Measurements from ENCODE around the gene ESF1.

GRCh38 chr20:13786143-13786828 is 1.6 kb upstream of the ESF1 start:
- TF ChIP-seq POLR2AphosphoS5 (IDR thresholded peaks at IDR 0.05; ENCODE audit: low read depth) (no peak), CTCF (IDR thresholded peaks at IDR 0.05; ENCODE audit: insufficient read depth, low read length) (no peak), GABPA (IDR thresholded peaks at IDR 0.05; ENCODE audit: low read depth) (no peak), SPI1 (IDR thresholded peaks at IDR 0.05; ENCODE audit: borderline replicate concordance, low read depth) (no peak)
